ENCODE data around the gene IGSF21.

- TF ChIP-seq CTCF (optimal IDR thresholded peaks at IDR 0.05 in 1 of 3, IDR thresholded peaks at IDR 0.05 in 1 of 3, conservative IDR thresholded peaks at IDR 0.05 in 1 of 3; ENCODE audit: extremely low read depth in 1 of 3, insufficient read depth in 2 of 3, low read length in 3 of 3): no peak
- TF ChIP-seq EZH2 (IDR thresholded peaks at IDR 0.05; ENCODE audit: low read length): no peak
Observed at GRCh38 chr1:18069903-18070302, 37.7 kb upstream of the IGSF21 start.

Measured in keratinocyte (primary cell).